GM19025 (cell line): ENCODE measurements around the gene IQSEC3.

Experiments used
- ATAC-seq: cut with Tn5 transposase; IDR thresholded peaks from one replicate; pipeline ENCODE4 v1.9.1; 2021; ENCODE audit warnings: mild to moderate bottlenecking, low read depth, moderate library complexity; ENCODE audit not compliant: unreplicated experiment

Gene IQSEC3

GRCh38 chr12:108594-108993 is 42.0 kb downstream of the IQSEC3 start:
- no peak for ATAC-seq

- ATAC-seq: no peak
These were observed 42.9 kb downstream of the IQSEC3 start for GRCh38 chr12:109446-109845.

GRCh38 chr12:109872-110271 is 43.3 kb downstream of the IQSEC3 start:
- ATAC-seq: no peak

GRCh38 chr12:111699-112493 is 45.3 kb downstream of the IQSEC3 start:
- no peak for ATAC-seq

GRCh38 chr12:113347-113746 is 46.8 kb downstream of the IQSEC3 start:
- ATAC-seq: no peak

- ATAC-seq: no peak
These were observed 48.2 kb downstream of the IQSEC3 start for GRCh38 chr12:114626-115211.

- ATAC-seq: no peak
These were observed 49.0 kb downstream of the IQSEC3 start for GRCh38 chr12:115518-115917.

- no peak for ATAC-seq
These were observed 49.7 kb downstream of the IQSEC3 start for GRCh38 chr12:115960-116915.

- ATAC-seq: no peak
These were observed 50.7 kb downstream of the IQSEC3 start for GRCh38 chr12:117311-117710.

- ATAC-seq: no peak
These were observed 51.3 kb downstream of the IQSEC3 start for GRCh38 chr12:117816-118345.

- ATAC-seq: no peak
These were observed 52.0 kb downstream of the IQSEC3 start for GRCh38 chr12:118591-118990.

- no peak for ATAC-seq
These were observed 54.4 kb downstream of the IQSEC3 start for GRCh38 chr12:120951-121350.

GRCh38 chr12:121647-122046 is 55.1 kb downstream of the IQSEC3 start:
- ATAC-seq: no peak

GRCh38 chr12:125075-125474 is 58.5 kb downstream of the IQSEC3 start:
- no peak for ATAC-seq

- no peak for ATAC-seq
These were observed 59.0 kb downstream of the IQSEC3 start for GRCh38 chr12:125566-125965.

GRCh38 chr12:128079-128478 is 61.5 kb downstream of the IQSEC3 start:
- ATAC-seq: no peak

GRCh38 chr12:129001-129400 is 62.4 kb downstream of the IQSEC3 start:
- ATAC-seq: no peak

GRCh38 chr12:130519-130918 is 64.0 kb downstream of the IQSEC3 start:
- ATAC-seq: no peak

- no peak for ATAC-seq
These were observed 64.4 kb downstream of the IQSEC3 start for GRCh38 chr12:131008-131407.

- ATAC-seq: no peak
These were observed 65.3 kb downstream of the IQSEC3 start for GRCh38 chr12:131732-132495.
